Upper lobe of left lung (tissue), 4 donors: ENCODE data around the gene PTPN23.

Experiments
- POLR2A ChIP-seq, 4 donors: fragments of 450-650 bp; IDR thresholded peaks; one replicate each; pipeline ENCODE4 v1.5.1; 2016 to 2017; ENCODE audit warnings: antibody characterized with exemption in 4 of 4, mild to moderate bottlenecking in 2 of 4
- POLR2AphosphoS5 ChIP-seq, 2 donors: sonication (generic); formaldehyde crosslinking; IDR thresholded peaks; one replicate each; pipeline ENCODE4 v1.5.1; 2017; ENCODE audit warnings: antibody characterized with exemption in 2 of 2
- TF ChIP-seq, protein P1 (sequence below), 6 experiments: fragments of 450-650 bp in 4 of 6; fragments of 200-600 bp in 2 of 6; sonication (generic) in 2 of 6; IDR thresholded peaks; one replicate each; pipeline ENCODE4 v1.5.1; 2016 to 2019; ENCODE audit warnings: antibody characterized with exemption in 6 of 6

DNA sequence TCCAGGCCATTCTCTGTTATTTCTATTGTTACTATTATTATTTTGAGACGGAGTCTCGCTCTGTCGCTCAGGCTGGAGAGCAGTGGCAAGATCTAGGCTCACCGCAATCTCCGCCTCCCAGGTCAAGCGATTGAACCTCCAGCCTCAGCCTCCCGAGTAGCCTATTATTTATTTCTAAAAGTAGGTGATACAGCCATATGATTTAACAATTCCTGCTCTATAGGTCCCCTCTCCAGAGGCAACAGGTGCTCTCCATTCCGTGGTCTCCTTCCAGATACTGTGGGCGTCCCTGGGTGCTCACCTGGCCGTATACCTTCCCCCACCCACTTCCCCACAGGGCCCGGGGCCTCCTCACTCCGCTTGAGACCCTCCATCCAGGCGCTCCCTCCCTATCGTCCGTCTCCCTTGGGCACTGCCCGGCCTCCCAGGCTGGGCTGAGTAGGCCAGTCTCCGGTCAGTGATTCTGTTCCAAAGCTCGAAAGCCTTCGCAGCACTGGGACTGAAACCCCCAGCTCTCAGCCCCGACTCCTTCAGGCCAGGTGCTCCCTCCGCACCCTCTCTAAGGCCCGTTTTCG is 708 bp upstream of the PTPN23 start:
- TF ChIP-seq, protein P1, sequence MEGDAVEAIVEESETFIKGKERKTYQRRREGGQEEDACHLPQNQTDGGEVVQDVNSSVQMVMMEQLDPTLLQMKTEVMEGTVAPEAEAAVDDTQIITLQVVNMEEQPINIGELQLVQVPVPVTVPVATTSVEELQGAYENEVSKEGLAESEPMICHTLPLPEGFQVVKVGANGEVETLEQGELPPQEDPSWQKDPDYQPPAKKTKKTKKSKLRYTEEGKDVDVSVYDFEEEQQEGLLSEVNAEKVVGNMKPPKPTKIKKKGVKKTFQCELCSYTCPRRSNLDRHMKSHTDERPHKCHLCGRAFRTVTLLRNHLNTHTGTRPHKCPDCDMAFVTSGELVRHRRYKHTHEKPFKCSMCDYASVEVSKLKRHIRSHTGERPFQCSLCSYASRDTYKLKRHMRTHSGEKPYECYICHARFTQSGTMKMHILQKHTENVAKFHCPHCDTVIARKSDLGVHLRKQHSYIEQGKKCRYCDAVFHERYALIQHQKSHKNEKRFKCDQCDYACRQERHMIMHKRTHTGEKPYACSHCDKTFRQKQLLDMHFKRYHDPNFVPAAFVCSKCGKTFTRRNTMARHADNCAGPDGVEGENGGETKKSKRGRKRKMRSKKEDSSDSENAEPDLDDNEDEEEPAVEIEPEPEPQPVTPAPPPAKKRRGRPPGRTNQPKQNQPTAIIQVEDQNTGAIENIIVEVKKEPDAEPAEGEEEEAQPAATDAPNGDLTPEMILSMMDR (IDR thresholded peaks at IDR 0.05) = peak in 2 of 6 experiments; percentile 18 to 31
- TF ChIP-seq POLR2AphosphoS5 (IDR thresholded peaks at IDR 0.05) = no peak
- TF ChIP-seq POLR2A (IDR thresholded peaks at IDR 0.05) = no peak
